ENCODE data around the gene SPATA1.

- TF ChIP-seq CTCF (optimal IDR thresholded peaks at IDR 0.05 in 1 of 3, IDR thresholded peaks at IDR 0.05 in 1 of 3, conservative IDR thresholded peaks at IDR 0.05 in 1 of 3; ENCODE audit: extremely low read depth in 1 of 3, insufficient read depth in 2 of 3, low read length in 3 of 3), result no peak
- TF ChIP-seq EZH2 (IDR thresholded peaks at IDR 0.05; ENCODE audit: low read length), result no peak
Measured at GRCh38 chr1:84489766-84490165, 16.4 kb upstream of the SPATA1 start.

Measured in keratinocyte (primary cell).